GM19463 (cell line): ENCODE measurements around the gene TESPA1.
"Not testable (repeated sequence)": the region's sequence is repeated elsewhere in the genome, so short reads cannot be mapped to it uniquely, and the experiment has no call there.

Experiments used
- ATAC-seq: cut with Tn5 transposase; IDR thresholded peaks from one replicate; pipeline ENCODE4 v1.9.1; 2021; ENCODE audit warnings: mild to moderate bottlenecking, moderate library complexity; ENCODE audit not compliant: unreplicated experiment

TESPA1 gene

GRCh38 chr12:54986773-54987172 lies 2.2 kb upstream of the TESPA1 start:
- not testable (repeated sequence) for ATAC-seq

GRCh38 chr12:54983536-54984101 lies 943 bp downstream of the TESPA1 start:
- no peak for ATAC-seq

- no peak for ATAC-seq
Measured at GRCh38 chr12:54981796-54982195, 2.8 kb downstream of the TESPA1 start.

GRCh38 chr12:54980341-54980740 lies 4.2 kb downstream of the TESPA1 start:
- ATAC-seq = no peak

- ATAC-seq = no peak
Measured at GRCh38 chr12:54977857-54978256, 6.7 kb downstream of the TESPA1 start.

GRCh38 chr12:54977155-54977554 lies 7.4 kb downstream of the TESPA1 start:
- no peak for ATAC-seq

- ATAC-seq = no peak
Measured at GRCh38 chr12:54975875-54976274, 8.7 kb downstream of the TESPA1 start.

- ATAC-seq = no peak
Measured at GRCh38 chr12:54975272-54975671, 9.3 kb downstream of the TESPA1 start.

GRCh38 chr12:54974279-54974678 lies 10.3 kb downstream of the TESPA1 start:
- ATAC-seq = no peak

- no peak for ATAC-seq
Measured at GRCh38 chr12:54973556-54973955, 11.0 kb downstream of the TESPA1 start.

GRCh38 chr12:54970741-54971140 lies 13.8 kb downstream of the TESPA1 start:
- no peak for ATAC-seq

GRCh38 chr12:54968181-54968730 lies 16.3 kb downstream of the TESPA1 start:
- ATAC-seq = no peak

GRCh38 chr12:54967461-54967860 lies 17.1 kb downstream of the TESPA1 start:
- no peak for ATAC-seq

- no peak for ATAC-seq
Measured at GRCh38 chr12:54961190-54961589, 23.4 kb downstream of the TESPA1 start.

GRCh38 chr12:54959291-54960018 lies 25.1 kb downstream of the TESPA1 start:
- peak; percentile 79 for ATAC-seq

GRCh38 chr12:54958048-54958658 lies 26.4 kb downstream of the TESPA1 start:
- ATAC-seq = no peak

- no peak for ATAC-seq
Measured at GRCh38 chr12:54956818-54957641, 27.5 kb downstream of the TESPA1 start.

GRCh38 chr12:54956322-54956721 lies 28.2 kb downstream of the TESPA1 start:
- ATAC-seq = no peak

- no peak for ATAC-seq
Measured at GRCh38 chr12:54954801-54955200, 29.8 kb downstream of the TESPA1 start.

- no peak for ATAC-seq
Measured at GRCh38 chr12:54954228-54954627, 30.3 kb downstream of the TESPA1 start.

GRCh38 chr12:54950071-54950727 lies 34.4 kb downstream of the TESPA1 start:
- no peak for ATAC-seq
